Hematopoietic multipotent progenitor cell treated with erythropoietin and hydrocortisone succinate and interleukin-3 and kit ligand, for 4 days (in vitro differentiated cells): Measurements from ENCODE around the gene FAM181A.

ENCODE experiments used
- DNase-seq: peaks from one replicate; pipeline ENCODE4 v3.0.0-alpha.2; 2015

Gene FAM181A

DNA sequence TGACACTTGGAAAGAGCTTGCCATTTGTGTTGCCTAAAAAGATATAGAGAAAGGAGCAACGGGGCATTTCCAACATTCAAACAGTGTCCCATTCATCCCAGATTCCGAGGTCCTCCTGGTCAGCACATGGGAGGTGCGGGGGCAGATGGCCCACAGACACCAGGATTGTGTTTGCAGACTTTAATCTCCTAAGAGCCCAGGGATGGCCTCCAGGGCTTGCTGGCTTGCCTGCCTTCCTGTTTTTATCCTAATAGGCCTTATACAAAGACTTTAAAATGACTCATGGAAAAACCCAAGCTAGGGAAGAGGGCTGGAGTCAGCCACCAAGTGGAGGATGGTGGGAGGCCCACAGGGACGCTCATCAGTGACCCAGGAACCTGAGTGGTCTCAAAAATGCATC, 21.5 kb upstream of the FAM181A start:
- no peak for DNase-seq

DNA sequence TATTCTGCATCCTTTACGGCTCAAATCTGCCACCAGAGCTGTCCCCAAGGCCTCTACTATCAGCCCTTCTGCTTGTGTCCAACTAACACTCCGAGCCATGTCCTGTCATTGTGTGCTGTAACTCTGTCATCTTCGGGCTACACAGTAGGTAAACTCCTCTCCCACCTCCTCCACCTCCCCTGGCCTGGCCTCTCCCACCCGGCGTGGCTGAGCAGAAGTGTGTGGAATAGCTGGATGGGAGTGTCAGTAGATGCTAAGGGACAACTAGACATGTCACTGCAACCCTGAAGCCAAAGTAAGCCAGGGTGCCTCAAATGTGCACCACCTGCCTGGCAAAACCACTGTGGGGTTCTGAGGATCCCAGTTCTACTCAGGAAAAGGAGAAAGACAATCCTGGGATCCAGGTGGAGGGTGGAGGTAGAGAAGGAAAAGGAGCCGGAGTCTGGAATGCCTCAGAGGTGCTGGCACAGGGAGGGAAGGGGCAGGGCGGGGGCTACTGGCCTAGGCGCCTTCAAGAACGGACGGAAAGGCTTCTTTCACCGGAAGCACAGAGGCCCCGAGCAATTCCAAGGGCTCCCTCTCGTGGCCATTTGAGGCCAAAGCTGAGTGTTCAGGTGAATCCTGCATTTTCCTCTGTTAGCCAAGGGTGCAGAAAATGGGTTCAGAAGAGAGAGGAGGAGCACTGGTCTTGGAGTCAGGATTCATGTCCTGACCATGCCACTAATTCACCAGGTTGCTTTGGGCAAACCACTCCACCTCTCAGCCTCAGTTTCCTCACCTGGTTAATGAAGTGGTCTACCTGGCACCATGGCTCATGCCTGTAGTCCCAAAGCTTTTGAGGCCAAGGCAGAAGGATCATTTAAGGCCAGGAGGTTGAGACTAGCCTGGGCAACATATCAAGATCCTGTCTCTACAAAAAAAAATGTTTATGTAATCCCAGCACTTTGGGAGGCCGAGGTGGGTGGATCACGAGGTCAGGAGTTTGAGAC, 20.5 kb upstream of the FAM181A start:
- DNase-seq: peak; percentile 77

DNA sequence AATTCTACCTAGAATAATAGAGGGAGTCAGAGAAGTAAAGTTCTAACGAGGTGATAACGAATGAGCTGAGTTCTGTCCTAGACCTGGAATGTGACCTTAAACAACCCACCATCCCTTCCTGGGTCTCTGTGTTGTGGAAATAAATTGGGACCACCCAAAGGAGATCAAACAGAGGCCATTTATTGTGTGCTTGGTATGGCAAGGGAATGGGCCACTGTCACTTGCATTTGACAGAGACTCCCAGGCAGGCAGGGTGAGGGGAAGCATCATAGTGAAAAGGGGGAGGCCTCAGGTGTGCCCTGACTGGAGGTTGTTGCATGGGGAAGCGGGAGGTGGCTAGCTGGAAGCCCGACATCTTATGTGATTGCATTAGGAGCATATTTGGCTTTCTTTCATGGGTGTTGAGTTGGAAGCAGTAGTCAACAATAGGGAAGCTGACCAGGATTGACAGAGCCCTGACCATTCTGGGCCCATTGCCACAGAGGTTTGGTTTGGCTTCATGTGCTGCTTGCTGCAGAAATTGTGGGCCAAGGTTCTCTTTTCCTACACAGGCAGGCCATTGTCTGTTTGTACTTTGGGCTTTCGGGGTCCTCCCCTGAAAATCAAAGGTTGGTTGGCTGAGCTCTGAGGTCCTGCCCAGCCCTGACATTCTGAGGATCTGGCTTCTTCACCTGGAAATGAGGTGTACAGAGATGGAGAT, 17.6 kb upstream of the FAM181A start:
- no peak for DNase-seq

DNA sequence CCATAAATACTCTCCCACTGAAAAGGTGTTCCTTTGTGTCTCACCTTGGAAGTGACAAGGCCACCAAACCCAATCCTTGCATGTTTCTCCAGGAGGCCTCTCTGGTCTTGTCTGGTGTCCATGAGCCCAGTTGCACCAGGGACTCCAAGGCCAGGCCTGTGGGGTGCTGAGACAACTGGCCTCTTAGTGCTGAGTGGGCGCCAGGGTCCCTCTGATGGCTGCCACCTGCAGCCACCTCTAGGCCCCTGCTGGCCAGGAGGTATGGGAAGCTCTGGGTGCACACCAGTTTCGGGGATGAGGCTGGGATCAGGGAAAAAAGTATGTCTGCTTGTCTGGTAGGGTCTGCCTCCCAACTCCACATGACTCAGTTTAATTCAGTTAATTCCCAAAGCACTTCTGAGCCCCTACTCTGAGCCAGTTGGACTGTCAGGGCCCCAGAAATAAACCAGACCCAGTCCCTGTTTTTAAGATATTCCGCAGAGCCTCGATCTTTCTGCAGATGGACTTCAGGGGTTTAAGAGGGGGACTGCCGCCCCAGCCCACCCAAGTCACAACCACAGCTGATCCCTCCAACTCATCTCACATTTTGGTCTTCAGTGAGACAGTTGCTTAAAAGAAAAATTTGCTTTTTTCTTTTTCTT, 15.0 kb upstream of the FAM181A start:
- no peak for DNase-seq

- no peak for DNase-seq
Measured at GRCh38 chr14:93912782-93913181, 14.4 kb upstream of the FAM181A start.

DNA sequence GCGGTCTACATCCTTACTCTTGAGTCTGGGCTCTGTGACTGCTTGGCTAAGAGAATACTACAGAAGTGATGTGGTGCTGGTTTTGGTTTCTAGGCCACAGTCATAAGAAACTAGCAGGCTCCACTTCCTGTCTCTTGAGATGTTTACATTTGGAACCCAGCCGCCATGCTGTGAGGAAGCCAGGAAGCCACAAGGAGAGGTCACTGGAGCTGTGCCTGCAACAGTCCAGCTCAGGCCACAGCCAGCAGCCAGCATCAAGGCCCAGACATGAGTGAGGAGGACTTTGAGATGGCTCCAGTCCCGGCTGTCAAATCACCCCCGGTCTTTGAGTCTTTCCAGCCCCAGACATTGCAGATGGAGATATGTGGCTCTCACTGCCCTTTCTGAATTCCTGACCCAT, 12.9 kb upstream of the FAM181A start:
- DNase-seq: no peak

DNA sequence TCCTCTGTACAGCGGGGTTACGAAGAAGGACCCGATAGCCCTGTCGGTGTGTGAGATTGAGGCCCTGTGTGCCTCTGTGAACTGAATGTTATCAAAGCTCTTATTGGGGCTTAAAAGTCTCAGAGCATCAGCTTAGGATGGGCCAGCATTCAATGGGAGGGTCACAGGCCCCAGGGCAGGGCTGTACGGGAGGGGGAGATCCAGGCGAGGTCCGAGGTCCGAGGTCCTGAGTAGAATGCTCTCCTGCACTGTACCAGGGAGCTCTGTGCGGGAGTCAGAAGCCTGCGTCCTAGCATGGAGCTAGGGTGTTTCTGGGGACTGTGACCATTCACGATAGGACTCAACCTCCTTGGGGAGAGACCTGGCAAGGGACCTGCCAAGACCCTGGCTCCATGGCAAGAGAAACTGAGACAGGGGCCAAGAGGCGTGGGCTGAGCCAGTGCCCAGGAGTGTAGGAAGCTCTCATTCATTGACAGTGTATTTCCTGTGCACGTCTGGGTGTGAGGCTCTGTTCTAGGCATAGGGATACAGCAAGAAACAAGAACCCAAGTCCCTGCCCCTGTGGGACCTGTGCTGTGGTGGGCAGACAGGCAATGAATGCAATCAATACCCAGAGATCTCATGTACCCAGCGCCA, 12.0 kb upstream of the FAM181A start:
- DNase-seq: no peak

DNA sequence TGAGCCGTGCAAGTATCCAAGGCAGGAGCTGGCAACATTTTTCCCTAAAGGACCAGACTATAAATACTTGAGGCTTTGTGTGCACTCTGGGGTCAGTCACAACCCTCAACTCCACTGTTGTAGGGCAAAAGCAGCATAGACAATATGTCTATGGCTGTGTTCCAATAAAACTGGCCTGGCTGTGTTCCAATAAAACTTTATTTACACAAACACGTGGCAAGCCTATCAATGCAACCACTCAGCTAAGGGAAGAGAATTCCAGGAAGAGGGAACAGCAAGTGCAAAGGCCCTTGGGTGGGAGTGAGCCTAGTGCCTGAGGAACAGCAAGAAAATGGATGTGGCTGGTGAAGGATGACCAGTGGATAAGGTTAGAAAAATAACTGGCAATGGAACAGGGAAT, 11.3 kb upstream of the FAM181A start:
- DNase-seq: no peak

DNA sequence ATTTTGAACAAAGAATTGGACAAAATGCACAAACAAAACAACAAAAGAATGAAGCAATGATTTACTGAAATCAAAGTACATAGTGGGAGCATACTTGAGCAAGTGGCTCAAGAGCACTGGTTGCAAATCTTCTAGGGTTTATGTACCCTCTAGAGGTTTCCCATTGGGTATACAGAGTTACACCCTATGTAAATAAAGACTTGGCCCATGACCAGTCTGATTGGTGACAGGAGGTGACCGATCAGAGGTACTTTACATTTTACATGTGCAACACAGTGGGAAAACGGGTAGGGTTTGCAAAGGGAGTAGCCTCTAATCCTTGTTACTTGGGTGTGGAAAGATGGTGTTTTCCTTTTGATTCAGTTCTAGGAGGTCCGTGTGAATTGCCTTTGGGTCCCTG, 10.6 kb upstream of the FAM181A start:
- DNase-seq: no peak

GRCh38 chr14:93917141-93917540, 10.0 kb upstream of the FAM181A start:
- DNase-seq: no peak

DNA sequence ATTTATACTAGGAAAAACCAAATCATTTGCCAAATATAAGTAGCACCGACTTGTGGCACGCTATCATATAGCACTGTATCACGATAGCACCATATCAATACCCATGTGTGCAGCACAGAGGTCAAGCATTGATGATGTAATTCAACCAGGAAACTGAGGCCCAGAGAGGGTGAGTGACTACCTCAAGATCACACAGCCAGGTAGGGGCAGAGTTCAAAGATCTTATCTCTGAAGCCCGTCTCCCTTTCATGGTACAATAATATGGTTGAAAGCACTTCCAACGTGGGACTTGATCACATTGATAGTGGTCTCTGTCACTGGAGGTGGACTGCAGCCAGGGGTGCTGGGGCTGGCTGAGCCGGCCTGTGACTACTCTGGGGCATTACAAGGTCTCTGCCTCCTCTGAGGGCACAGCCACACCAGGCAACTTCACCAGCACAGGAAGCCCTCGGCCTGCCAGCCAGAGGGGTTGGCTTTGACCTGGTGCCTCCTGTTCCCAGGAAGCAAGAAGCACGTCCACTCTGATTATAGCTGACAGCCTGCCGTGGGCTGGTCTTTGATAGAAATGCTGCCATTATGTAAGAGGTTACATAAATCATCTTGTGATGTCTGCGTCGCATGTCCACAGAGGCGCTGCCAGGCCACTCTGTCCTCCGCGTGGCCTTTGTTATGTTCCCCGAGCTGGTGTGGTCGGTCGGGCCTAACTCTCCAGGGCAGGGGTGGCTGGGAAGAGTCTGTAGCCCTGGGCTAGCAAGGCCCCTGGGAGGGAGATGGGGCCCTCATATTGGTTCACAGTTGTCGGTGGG, 5.9 kb upstream of the FAM181A start:
- DNase-seq: no peak

- DNase-seq: no peak
Measured at GRCh38 chr14:93923626-93924025, 3.5 kb upstream of the FAM181A start.

DNA sequence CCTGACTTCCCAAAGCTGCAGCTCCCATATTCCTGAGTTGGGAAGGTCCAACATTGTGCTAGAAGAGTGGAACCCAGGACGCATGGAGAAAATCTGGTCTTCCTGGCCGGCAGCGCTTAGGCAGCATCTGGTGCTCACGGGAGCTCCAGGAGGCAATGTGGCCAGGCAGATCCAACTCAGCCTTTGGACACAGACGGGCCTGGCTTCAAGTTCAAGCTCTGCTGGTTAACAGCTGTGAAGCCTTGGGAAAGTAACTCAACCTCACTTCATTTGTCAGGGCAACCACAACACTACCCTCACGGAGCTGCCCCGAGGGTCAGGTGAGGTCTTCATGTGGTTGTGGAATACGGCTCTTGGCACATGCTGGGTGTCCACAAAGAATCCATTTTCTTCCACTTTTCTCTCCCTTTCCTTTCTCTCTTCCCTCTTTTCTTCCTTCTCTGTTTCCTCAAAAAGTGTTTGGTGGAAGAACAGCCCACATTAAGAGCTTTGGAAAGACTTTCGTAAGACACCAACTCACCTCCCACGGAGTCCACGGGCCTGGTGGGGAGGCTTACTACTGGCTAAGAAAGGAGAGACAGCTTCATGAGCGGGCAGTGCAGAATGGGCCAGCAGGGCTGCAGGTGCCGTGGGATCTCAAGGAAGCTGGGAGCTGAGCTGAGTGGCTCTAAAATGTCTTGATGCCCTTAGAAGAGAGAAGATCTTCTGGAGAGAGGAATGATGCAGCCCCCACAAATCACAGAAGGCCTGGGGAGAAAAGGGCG, 2.4 kb upstream of the FAM181A start:
- no peak for DNase-seq

- no peak for DNase-seq
Measured at GRCh38 chr14:93925374-93925895, 1.7 kb upstream of the FAM181A start.

DNA sequence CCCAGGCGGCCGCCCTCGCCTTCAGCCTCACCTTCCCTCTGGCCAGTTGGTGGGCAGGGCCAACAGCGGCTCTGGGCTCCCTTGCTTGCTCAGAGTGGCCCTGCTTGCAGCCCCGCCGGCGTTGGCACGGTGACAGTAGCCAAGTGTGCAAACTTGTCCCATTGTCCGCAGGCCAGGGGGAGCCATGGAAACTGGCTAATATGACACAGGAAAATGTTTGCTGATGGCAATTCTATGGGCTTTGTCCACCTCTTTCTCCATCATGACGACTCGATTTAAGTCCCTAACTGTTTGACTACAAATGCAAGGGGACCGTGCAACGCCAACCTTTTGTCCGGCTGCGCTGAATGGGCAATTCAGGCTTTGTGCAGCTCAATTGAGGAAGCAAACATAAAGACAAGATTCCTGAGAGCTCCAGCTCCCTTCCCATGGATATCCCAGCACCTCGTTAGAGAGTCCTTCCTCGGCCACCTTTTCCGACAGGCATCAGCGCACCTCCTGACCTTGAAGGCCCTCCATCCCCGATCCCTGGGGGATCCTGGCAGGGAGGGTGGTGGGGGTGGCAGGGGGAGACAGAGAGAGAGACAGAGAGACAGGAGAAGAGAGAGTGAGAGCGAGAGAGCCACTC, 785 bp upstream of the FAM181A start:
- DNase-seq: no peak

- DNase-seq: no peak
Measured at GRCh38 chr14:93927800-93928145, 629 bp downstream of the FAM181A start.

DNA sequence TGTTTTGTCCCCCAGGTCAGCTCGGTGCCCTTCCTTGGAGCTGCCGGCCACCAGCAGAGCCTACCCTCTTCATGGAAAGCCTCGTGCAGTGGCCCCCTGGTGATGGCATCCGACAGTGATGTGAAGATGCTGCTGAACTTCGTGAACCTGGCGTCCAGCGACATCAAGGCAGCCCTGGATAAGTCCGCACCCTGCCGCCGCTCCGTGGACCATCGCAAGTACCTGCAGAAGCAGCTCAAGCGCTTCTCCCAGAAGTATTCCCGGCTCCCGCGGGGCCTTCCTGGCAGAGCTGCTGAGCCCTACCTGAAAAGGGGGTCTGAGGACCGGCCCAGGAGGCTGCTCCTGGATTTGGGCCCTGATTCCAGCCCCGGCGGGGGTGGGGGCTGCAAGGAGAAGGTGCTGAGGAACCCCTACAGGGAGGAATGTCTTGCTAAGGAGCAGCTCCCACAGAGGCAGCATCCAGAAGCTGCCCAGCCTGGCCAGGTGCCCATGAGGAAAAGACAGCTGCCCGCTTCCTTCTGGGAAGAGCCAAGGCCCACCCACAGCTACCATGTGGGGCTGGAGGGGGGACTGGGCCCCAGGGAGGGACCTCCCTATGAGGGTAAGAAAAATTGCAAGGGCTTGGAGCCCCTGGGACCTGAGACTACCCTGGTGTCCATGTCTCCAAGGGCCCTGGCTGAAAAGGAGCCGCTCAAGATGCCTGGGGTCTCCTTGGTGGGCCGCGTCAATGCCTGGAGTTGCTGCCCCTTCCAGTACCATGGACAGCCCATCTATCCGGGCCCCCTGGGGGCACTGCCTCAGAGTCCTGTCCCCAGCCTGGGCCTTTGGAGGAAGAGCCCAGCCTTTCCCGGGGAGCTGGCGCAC, 1.3 kb downstream of the FAM181A start:
- no peak for DNase-seq

DNA sequence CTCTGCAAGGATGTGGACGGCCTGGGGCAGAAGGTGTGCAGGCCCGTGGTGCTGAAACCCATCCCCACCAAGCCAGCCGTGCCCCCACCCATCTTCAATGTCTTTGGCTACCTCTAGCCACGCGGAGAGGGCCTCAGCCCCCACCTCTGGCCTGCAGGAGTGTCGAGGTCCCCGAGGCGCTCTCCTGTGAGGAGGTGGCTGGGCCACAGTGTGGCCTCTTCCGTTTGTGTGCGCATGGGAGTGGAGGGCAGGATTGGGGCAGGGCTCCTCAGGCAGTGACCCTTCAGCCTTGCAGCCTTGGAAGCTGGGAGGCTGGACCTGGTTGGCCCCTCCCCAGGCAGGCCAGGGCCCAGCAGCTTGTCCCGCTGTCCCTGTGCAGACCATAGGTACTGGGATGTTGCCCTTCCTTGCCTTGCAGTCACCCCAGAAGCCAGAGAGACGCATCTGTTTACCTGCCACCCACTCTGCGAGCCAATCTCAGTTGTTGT, 1.9 kb downstream of the FAM181A start:
- DNase-seq: no peak

DNA sequence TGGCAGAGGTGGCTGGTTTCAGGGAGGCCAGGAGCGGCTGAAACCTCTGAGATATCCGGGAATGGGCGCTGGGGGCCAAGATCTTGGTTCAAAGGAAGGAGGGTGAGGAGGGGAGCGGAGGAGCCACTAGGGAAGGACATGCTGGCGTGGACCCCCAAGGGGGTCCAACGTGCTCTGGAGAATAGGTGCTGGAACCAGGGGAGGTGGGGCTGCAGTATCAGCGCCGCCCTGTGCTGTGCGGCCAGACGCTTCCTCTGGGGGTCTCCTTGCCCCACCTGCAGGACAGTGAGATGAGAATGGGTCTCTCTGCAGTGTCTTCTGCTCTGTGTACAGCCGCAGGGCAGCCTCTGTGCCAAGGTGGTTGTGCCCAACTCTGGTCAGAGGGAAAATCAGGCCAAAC, 2.5 kb downstream of the FAM181A start:
- no peak for DNase-seq
